Measurements from ENCODE around the gene ANKRD33. TPM values are rescaled to one million over a fixed set of nuclear protein-coding genes. Genes with fewer than 3 reads are reported as not detected.
"Not testable (repeated sequence)": the region's sequence is repeated elsewhere in the genome, so short reads cannot be mapped to it uniquely, and the experiment has no call there.

The ANKRD33 gene
- total RNA-seq, 6 donors from 2014 or later, result not detected

DNA sequence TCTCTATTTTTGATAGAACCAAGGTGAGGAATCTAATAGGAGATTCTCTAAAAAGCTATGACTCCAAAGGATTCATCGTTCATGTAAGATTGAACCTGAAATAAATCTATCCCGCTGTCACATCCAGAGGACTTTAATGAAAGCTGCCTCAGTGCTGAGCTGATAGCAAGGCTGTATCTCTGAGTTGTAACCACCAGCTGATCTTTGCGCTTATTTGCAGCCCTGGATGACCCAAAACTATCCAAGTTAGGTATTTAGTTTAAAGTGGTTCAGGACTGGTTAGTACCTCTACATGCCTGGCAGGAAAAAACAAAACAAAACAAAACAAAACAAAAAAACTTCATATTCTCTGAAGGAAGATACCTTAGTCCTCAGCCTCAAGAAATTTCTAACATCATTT, 8.8 kb upstream of the ANKRD33 start:
- DNase-seq (no peak), ATAC-seq (ENCODE audit: low FRiP score in 2 of 2) (no peak)
- TF ChIP-seq EP300 (IDR thresholded peaks at IDR 0.05), result no peak
- TF ChIP-seq, protein P1, sequence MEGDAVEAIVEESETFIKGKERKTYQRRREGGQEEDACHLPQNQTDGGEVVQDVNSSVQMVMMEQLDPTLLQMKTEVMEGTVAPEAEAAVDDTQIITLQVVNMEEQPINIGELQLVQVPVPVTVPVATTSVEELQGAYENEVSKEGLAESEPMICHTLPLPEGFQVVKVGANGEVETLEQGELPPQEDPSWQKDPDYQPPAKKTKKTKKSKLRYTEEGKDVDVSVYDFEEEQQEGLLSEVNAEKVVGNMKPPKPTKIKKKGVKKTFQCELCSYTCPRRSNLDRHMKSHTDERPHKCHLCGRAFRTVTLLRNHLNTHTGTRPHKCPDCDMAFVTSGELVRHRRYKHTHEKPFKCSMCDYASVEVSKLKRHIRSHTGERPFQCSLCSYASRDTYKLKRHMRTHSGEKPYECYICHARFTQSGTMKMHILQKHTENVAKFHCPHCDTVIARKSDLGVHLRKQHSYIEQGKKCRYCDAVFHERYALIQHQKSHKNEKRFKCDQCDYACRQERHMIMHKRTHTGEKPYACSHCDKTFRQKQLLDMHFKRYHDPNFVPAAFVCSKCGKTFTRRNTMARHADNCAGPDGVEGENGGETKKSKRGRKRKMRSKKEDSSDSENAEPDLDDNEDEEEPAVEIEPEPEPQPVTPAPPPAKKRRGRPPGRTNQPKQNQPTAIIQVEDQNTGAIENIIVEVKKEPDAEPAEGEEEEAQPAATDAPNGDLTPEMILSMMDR (IDR thresholded peaks at IDR 0.05), result no peak
- no peak for TF ChIP-seq POLR2AphosphoS5 (IDR thresholded peaks at IDR 0.05)
- no peak for TF ChIP-seq POLR2A (IDR thresholded peaks at IDR 0.05)
- Histone ChIP-seq H3K27ac (no peak overlapping the region), H3K4me1 (no peaks in the 10 kb centered on the region), H3K4me3 (no peak overlapping the region), H3K27me3 (no peaks in the 10 kb centered on the region), H3K36me3 (no peaks in the 10 kb centered on the region), H3K9me3 (no peaks in the 10 kb centered on the region)
- WGBS, 2 donors, result 93 to 95% methylated on average over 3 of the region's 3 CpGs

- H3K27ac ChIP-seq, result no peak overlapping the region
- TF ChIP-seq, protein P1 (IDR thresholded peaks at IDR 0.05), result no peak
- TF ChIP-seq POLR2A (IDR thresholded peaks at IDR 0.05) (no peak), EP300 (IDR thresholded peaks at IDR 0.05) (no peak), POLR2AphosphoS5 (IDR thresholded peaks at IDR 0.05) (no peak)
- ATAC-seq (ENCODE audit: low FRiP score in 2 of 2) (no peak), DNase-seq (no peak)
- H3K27me3 ChIP-seq, result no peaks in the 10 kb centered on the region
- WGBS, 2 donors, result 67 to 95% methylated on average over 1 of the region's 1 CpG
- H3K36me3 ChIP-seq, result no peaks in the 10 kb centered on the region
- peaks cover 9 to 16% (median 15%) of the 10 kb centered on the region in 4 donors for H3K4me1 ChIP-seq
- H3K9me3 ChIP-seq, result no peaks in the 10 kb centered on the region
- H3K4me3 ChIP-seq, result no peak overlapping the region
These were observed 4.6 kb upstream of the ANKRD33 start for GRCh38 chr12:51883295-51883694.

- TF ChIP-seq POLR2AphosphoS5 (IDR thresholded peaks at IDR 0.05), result no peak
- DNase-seq (no peak), ATAC-seq (ENCODE audit: low FRiP score in 2 of 2) (no peak)
- Histone ChIP-seq H3K4me3 (no peak overlapping the region), H3K36me3 (no peaks in the 10 kb centered on the region), H3K9me3 (no peaks in the 10 kb centered on the region), H3K27ac (no peak overlapping the region), H3K27me3 (no peaks in the 10 kb centered on the region), H3K4me1 (peaks cover 9 to 16% (median 15%) of the 10 kb centered on the region in 4 donors)
- 74 to 81% methylated on average over 4 of the region's 4 CpGs for WGBS, 2 donors
These were observed 3.8 kb upstream of the ANKRD33 start for GRCh38 chr12:51883998-51884675.

DNA sequence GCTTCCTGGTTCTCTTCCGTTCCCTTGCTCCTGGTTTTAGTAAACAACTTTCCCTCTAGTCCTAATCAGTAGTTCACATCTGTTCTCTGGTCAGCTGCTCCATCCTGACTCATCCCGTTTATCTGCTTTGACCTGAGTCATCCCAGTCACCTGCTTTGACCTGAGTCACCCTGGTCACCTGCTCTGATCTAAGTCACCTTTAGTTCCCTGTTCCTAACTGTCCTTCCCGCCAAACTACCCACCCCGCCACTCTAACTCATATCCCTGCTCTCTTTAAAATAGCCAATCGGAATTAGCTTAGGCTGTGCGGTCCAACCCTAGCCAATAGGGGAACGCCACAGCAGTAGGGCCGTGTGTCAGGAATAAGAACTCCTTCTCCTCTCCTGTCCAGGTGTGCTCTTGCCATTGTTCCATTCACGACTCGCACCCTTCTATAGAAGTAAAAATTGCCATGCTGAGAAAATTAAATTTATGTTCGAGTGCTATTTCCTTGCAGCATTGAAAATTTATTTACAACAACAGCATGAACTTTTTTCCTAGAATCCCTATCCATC, 3.1 kb upstream of the ANKRD33 start:
- no peaks in the 10 kb centered on the region for H3K36me3 ChIP-seq
- DNase-seq, result no peak
- H3K9me3 ChIP-seq, result no peaks in the 10 kb centered on the region
- no peaks in the 10 kb centered on the region for H3K27me3 ChIP-seq
- 85 to 87% methylated on average over 11 of the region's 11 CpGs for WGBS, 2 donors
- no peak overlapping the region for H3K4me3 ChIP-seq
- H3K27ac ChIP-seq, result peak overlapping the region in 1 of 4 donors; percentile 50
- TF ChIP-seq, protein P1 (IDR thresholded peaks at IDR 0.05), result no peak
- no peak for TF ChIP-seq POLR2A (IDR thresholded peaks at IDR 0.05)
- peak in 1 of 2 donors; percentile 40 for TF ChIP-seq POLR2AphosphoS5 (IDR thresholded peaks at IDR 0.05)
- peak in 2 of 4 donors; percentile 48 to 52 for TF ChIP-seq EP300 (IDR thresholded peaks at IDR 0.05)
- no peak for ATAC-seq (ENCODE audit: low FRiP score in 2 of 2)
- H3K4me1 ChIP-seq, result peaks cover 9 to 16% (median 15%) of the 10 kb centered on the region in 4 donors

GRCh38 chr12:51885294-51886020, 2.4 kb upstream of the ANKRD33 start:
- WGBS, 2 donors, result 80 to 84% methylated on average over 10 of the region's 10 CpGs
- peak overlapping the region; percentile 26 to 67 (median 48) for H3K27ac ChIP-seq
- H3K4me3 ChIP-seq; H3K36me3 ChIP-seq; H3K9me3 ChIP-seq; ATAC-seq (ENCODE audit: low FRiP score in 2 of 2); DNase-seq; H3K27me3 ChIP-seq: not testable (repeated sequence)
- H3K4me1 ChIP-seq, result peaks cover 9 to 16% (median 15%) of the 10 kb centered on the region in 4 donors
